HEK293T (cell line): ENCODE measurements around the gene SLC37A4.
A peak's percentile ranks its signal among the peaks of the same experiment; 100 is the strongest.

Experiments
- CTCF ChIA-PET: fragments of 350-600 bp; formaldehyde crosslinking; extraction: SDS; loops from one replicate; lab custom pipeline; 2021; ENCODE audit warnings: antibody characterized with exemption, inconsistent platforms; lab: Yijun Ruan, JAX
- POLR2A ChIA-PET: fragments of 350-600 bp; formaldehyde crosslinking; extraction: SDS; loops from one replicate; lab custom pipeline; 2020; ENCODE audit warnings: antibody characterized with exemption, inconsistent platforms; lab: Yijun Ruan, JAX
- DNase-seq: peaks from one replicate; pipeline ENCODE4 v3.0.0; 2012; ENCODE audit warnings: mixed read lengths; ENCODE audit errors: extremely low spot score
- ARNT ChIP-seq: fragments of 450-650 bp; IDR thresholded peaks from 2 replicates; pipeline ENCODE4 v1.6.1; 2017; ENCODE audit warnings: mild to moderate bottlenecking
- BHLHE40 ChIP-seq: fragments of 450-650 bp; IDR thresholded peaks from 2 replicates; pipeline ENCODE4 v1.6.1; 2016; ENCODE audit warnings: mild to moderate bottlenecking, moderate library complexity, borderline replicate concordance
- CTBP1 ChIP-seq: fragments of 450-650 bp; IDR thresholded peaks from 2 replicates; pipeline ENCODE4 v1.6.1; 2016; ENCODE audit warnings: borderline replicate concordance
- ELF4 ChIP-seq: fragments of 450-650 bp; IDR thresholded peaks from 2 replicates; pipeline ENCODE4 v1.6.1; 2017; ENCODE audit warnings: antibody characterized with exemption
- FOXA1 ChIP-seq: fragments of 450-650 bp; IDR thresholded peaks from 2 replicates; pipeline ENCODE4 v1.6.1; 2016; ENCODE audit warnings: mild to moderate bottlenecking
- FOXK2 ChIP-seq: fragments of 450-650 bp; IDR thresholded peaks from 2 replicates; pipeline ENCODE4 v1.6.1; 2016; ENCODE audit warnings: mild to moderate bottlenecking
- FOXM1 ChIP-seq: fragments of 450-650 bp; IDR thresholded peaks from 2 replicates; pipeline ENCODE4 v1.6.1; 2017; ENCODE audit warnings: mild to moderate bottlenecking, borderline replicate concordance
- HDGF ChIP-seq: fragments of 450-650 bp; IDR thresholded peaks from 2 replicates; pipeline ENCODE4 v1.6.1; 2017; ENCODE audit warnings: antibody characterized with exemption, borderline replicate concordance
- L3MBTL2 ChIP-seq: fragments of 450-650 bp; conservative IDR thresholded peaks from 2 replicates; pipeline ENCODE4 v1.6.1; 2016; ENCODE audit warnings: mild to moderate bottlenecking
- LEF1 ChIP-seq: fragments of 450-650 bp; IDR thresholded peaks from 2 replicates; pipeline ENCODE4 v1.6.1; 2017; ENCODE audit warnings: mild to moderate bottlenecking, borderline replicate concordance
- NFRKB ChIP-seq: fragments of 450-650 bp; IDR thresholded peaks from 2 replicates; pipeline ENCODE4 v1.6.1; 2016; ENCODE audit warnings: mild to moderate bottlenecking, moderate library complexity
- PKNOX1 ChIP-seq: fragments of 450-650 bp; IDR thresholded peaks from 2 replicates; pipeline ENCODE4 v1.6.1; 2016
- SP1 ChIP-seq: fragments of 450-650 bp; IDR thresholded peaks from 2 replicates; pipeline ENCODE4 v1.6.1; 2017
- SUZ12 ChIP-seq: fragments of 450-650 bp; IDR thresholded peaks from 2 replicates; pipeline ENCODE4 v1.6.1; 2016; ENCODE audit warnings: mild to moderate bottlenecking
- TARDBP ChIP-seq: fragments of 450-650 bp; IDR thresholded peaks from 2 replicates; pipeline ENCODE4 v1.6.1; 2016
- ZNF384 ChIP-seq: fragments of 450-650 bp; IDR thresholded peaks from 2 replicates; pipeline ENCODE4 v1.6.1; 2016

SLC37A4 gene

GRCh38 chr11:119031912-119032280, 1.2 kb upstream of the SLC37A4 start:
- DNase-seq = no peak
- ChIA-PET POLR2A (interaction anchor here (3.0 to 3.1 kb wide), 2 partner anchors 13 to 24 kb away, joined by 9 to 14 read pairs; partner anchors contain the start of genes HYOU1, RPS25 and TRAPPC4), CTCF (interaction anchor here (0.6 to 1.5 kb wide), 6 partner anchors 11 to 238 kb away, joined by 3 to 6 read pairs (median 4); no protein-coding TSS in a partner anchor)
- no peak for TF ChIP-seq ZNF384
- no peak for TF ChIP-seq FOXK2

- no peak for DNase-seq
- POLR2A ChIA-PET = interaction anchor here (1.0 to 3.1 kb wide), 3 partner anchors 11 to 32 kb away, joined by 3 to 14 read pairs (median 4); partner anchors contain the start of genes CENATAC, RPS25 and TRAPPC4
- TF ChIP-seq ARNT = no peak
- TF ChIP-seq NFRKB = no peak
- TF ChIP-seq ELF4 = no peak
- no peak for TF ChIP-seq HDGF
- no peak for TF ChIP-seq LEF1
- TF ChIP-seq BHLHE40 = no peak
- no peak for TF ChIP-seq PKNOX1
- no peak for TF ChIP-seq FOXK2
- TF ChIP-seq ZNF384 = no peak
- no peak for TF ChIP-seq TARDBP
- TF ChIP-seq SUZ12 = no peak
- no peak for TF ChIP-seq L3MBTL2
- TF ChIP-seq CTBP1 = no peak
- TF ChIP-seq SP1 = no peak
- TF ChIP-seq FOXM1 = no peak
- no peak for TF ChIP-seq FOXA1
- CTCF ChIA-PET = interaction anchor here (0.5 kb wide), 1 partner anchor 73 kb away, joined by 3 read pairs; no protein-coding TSS in a partner anchor
Measured at GRCh38 chr11:119030029-119030328, 698 bp downstream of the SLC37A4 start.

GRCh38 chr11:119029340-119030028, 1.2 kb downstream of the SLC37A4 start:
- no peak for TF ChIP-seq FOXK2
- no peak for TF ChIP-seq FOXA1
- no peak for TF ChIP-seq SUZ12
- TF ChIP-seq SP1 = no peak
- no peak for TF ChIP-seq ARNT
- no peak for TF ChIP-seq FOXM1
- no peak for TF ChIP-seq CTBP1
- no peak for TF ChIP-seq ELF4
- TF ChIP-seq L3MBTL2 = no peak
- ChIA-PET CTCF (interaction anchor here (0.5 kb wide), 1 partner anchor 73 kb away, joined by 3 read pairs; no protein-coding TSS in a partner anchor), POLR2A (interaction anchor here (1.0 to 3.1 kb wide), 3 partner anchors 11 to 32 kb away, joined by 3 to 14 read pairs (median 4); partner anchors contain the start of genes CENATAC, RPS25 and TRAPPC4)
- DNase-seq = peak; percentile 34

- POLR2A ChIA-PET = interaction anchor here (3.1 kb wide), 1 partner anchor 10 kb away, joined by 14 read pairs; the partner anchor contains the start of genes RPS25 and TRAPPC4
- DNase-seq = no peak
- no peak for TF ChIP-seq SP1
- TF ChIP-seq ARNT = no peak
- TF ChIP-seq FOXA1 = no peak
- no peak for TF ChIP-seq FOXM1
- TF ChIP-seq ELF4 = no peak
- TF ChIP-seq CTBP1 = no peak
- no peak for TF ChIP-seq NFRKB
- no peak for TF ChIP-seq BHLHE40
- CTCF ChIA-PET = no interaction called here
Measured at GRCh38 chr11:119029069-119029339, 1.7 kb downstream of the SLC37A4 start.

- DNase-seq = no peak
- no peak for TF ChIP-seq PKNOX1
- TF ChIP-seq L3MBTL2 = no peak
- no peak for TF ChIP-seq SP1
- no peak for TF ChIP-seq FOXK2
- no peak for TF ChIP-seq LEF1
- no peak for TF ChIP-seq ARNT
- TF ChIP-seq ELF4 = no peak
- ChIA-PET CTCF (no interaction called here), POLR2A (interaction anchor here (3.1 kb wide), 1 partner anchor 10 kb away, joined by 14 read pairs; the partner anchor contains the start of genes RPS25 and TRAPPC4)
Measured at GRCh38 chr11:119028346-119029068, 2.2 kb downstream of the SLC37A4 start.

- no peak for DNase-seq
- ChIA-PET POLR2A (no interaction called here), CTCF (no interaction called here)
- TF ChIP-seq TARDBP = no peak
- no peak for TF ChIP-seq SP1
- no peak for TF ChIP-seq HDGF
- no peak for TF ChIP-seq BHLHE40
- no peak for TF ChIP-seq ZNF384
- TF ChIP-seq SUZ12 = no peak
Measured at GRCh38 chr11:119027561-119028345, 2.9 kb downstream of the SLC37A4 start.
